Keratinocyte (primary cell): ENCODE data around the gene RERE. TPM values are rescaled to one million over a fixed set of nuclear protein-coding genes. Genes with fewer than 3 reads are reported as not detected.
A peak's percentile ranks its signal among the peaks of the same experiment; 100 is the strongest.
"Not testable (repeated sequence)": the region's sequence is repeated elsewhere in the genome, so short reads cannot be mapped to it uniquely, and the experiment has no call there.

ENCODE experiments used
- DNase-seq: peaks from one replicate; pipeline ENCODE4 v3.0.0-alpha.2; 2011; ENCODE audit warnings: low read depth, missing footprints, low spot score
- FAIRE-seq: peaks from 2 replicates; lab custom pipeline; 2011; peaks lifted over from hg19 to GRCh38; lab: Jason Lieb, UNC
- H2AFZ ChIP-seq: 2 replicates; pipeline ENCODE4 v1.6.0; 2012; ENCODE audit warnings: low read length, control low read depth, inconsistent platforms; ENCODE audit not compliant: control insufficient read depth
- H3K27ac ChIP-seq: 2 replicates; pipeline ENCODE4 v1.5.1; 2011; ENCODE audit warnings: low read length; ENCODE audit not compliant: control insufficient read depth, insufficient read depth
- H3K27me3 ChIP-seq: 3 replicates; pipeline ENCODE4 v1.6.0; 2011; ENCODE audit warnings: low read length; ENCODE audit not compliant: control insufficient read depth, insufficient read depth; ENCODE audit errors: extremely low read depth
- H3K36me3 ChIP-seq, 2 experiments: 2 replicates in 1 of 2; 3 replicates in 1 of 2; pipeline ENCODE4 v1.5.1; 2011; ENCODE audit warnings: low read length in 2 of 2, mild to moderate bottlenecking in 1 of 2; ENCODE audit not compliant: control insufficient read depth in 2 of 2, insufficient read depth in 2 of 2; ENCODE audit errors: extremely low read depth in 1 of 2
- H3K4me1 ChIP-seq: 3 replicates; pipeline ENCODE4 v1.5.1; 2011; ENCODE audit warnings: low read length; ENCODE audit not compliant: control insufficient read depth, insufficient read depth; ENCODE audit errors: extremely low read depth
- H3K4me2 ChIP-seq: 3 replicates; pipeline ENCODE4 v1.6.0; 2011; ENCODE audit warnings: low read depth, low read length; ENCODE audit not compliant: control insufficient read depth, insufficient read depth; ENCODE audit errors: extremely low read depth
- H3K4me3 ChIP-seq, 3 experiments: fragments of 200-600 bp in 1 of 3; sonication (generic) in 1 of 3; 2 replicates in 2 of 3; 3 replicates in 1 of 3; pipeline ENCODE4 v1.5.1; 2011 to 2016; ENCODE audit warnings: low read length in 3 of 3, mild to moderate bottlenecking in 3 of 3, control low read depth in 2 of 3, inconsistent platforms in 1 of 3, low read depth in 1 of 3, mixed read lengths in 1 of 3, mixed run types in 1 of 3, moderate library complexity in 1 of 3; ENCODE audit not compliant: control insufficient read depth in 2 of 3, insufficient read depth in 2 of 3; ENCODE audit errors: extremely low read depth in 1 of 3
- H3K79me2 ChIP-seq: 2 replicates; pipeline ENCODE4 v1.6.0; 2012; ENCODE audit warnings: low read length; ENCODE audit not compliant: control insufficient read depth, insufficient read depth
- H3K9ac ChIP-seq: 3 replicates; pipeline ENCODE4 v1.6.0; 2011; ENCODE audit warnings: low read length; ENCODE audit not compliant: control insufficient read depth, insufficient read depth; ENCODE audit errors: extremely low read depth
- H3K9me1 ChIP-seq: 3 replicates; pipeline ENCODE4 v1.6.0; 2011; ENCODE audit warnings: low read length; ENCODE audit not compliant: control insufficient read depth, insufficient read depth; ENCODE audit errors: extremely low read depth
- H3K9me3 ChIP-seq: 2 replicates; pipeline ENCODE4 v1.5.1; 2012; ENCODE audit warnings: low read depth, low read length; ENCODE audit not compliant: control insufficient read depth
- H4K20me1 ChIP-seq: 3 replicates; pipeline ENCODE4 v1.6.0; 2011; ENCODE audit warnings: low read length; ENCODE audit not compliant: control insufficient read depth, insufficient read depth; ENCODE audit errors: extremely low read depth
- CTCF ChIP-seq, 3 experiments: IDR thresholded peaks in 1 of 3; conservative IDR thresholded peaks in 1 of 3; optimal IDR thresholded peaks in 1 of 3; 2 replicates in 2 of 3; 3 replicates in 1 of 3; pipeline versions ENCODE3 to v1.5.1; 2011; ENCODE audit warnings: low read length in 3 of 3, mild to moderate bottlenecking in 3 of 3, moderate library complexity in 2 of 3, control low read depth in 1 of 3, inconsistent platforms in 1 of 3; ENCODE audit not compliant: insufficient read depth in 2 of 3; ENCODE audit errors: extremely low read depth in 1 of 3
- EZH2 ChIP-seq: IDR thresholded peaks from one replicate; pipeline ENCODE4 v1.6.1; 2012; ENCODE audit warnings: inconsistent platforms, mild to moderate bottlenecking, low read length, moderate library complexity
- dilution Hi-C: fragments of 300-500 bp; cut with MboI; formaldehyde crosslinking; loops from one replicate; pipeline ENCODE4 v1.7.0; 2020; ENCODE audit warnings: low sequenced_read_pairs; ENCODE audit not compliant: extremely low pct_ligation_motif_present
- polyA plus RNA-seq, 5 experiments: library from polyadenylated mRNA; depleted of rRNA in 3 of 5; stranded (reverse) in 3 of 5; stranded (forward) in 1 of 5; unstranded in 1 of 5; fragments of >200 nt; gene quantifications; 1 replicate in 1 of 5; 2 replicates in 3 of 5; 3 replicates in 1 of 5; pipeline versions ENCODE4 v1.2.1 to v1.2.3, GENCODE V29; 2011 to 2012; ENCODE audit warnings: missing spikeins in 2 of 5, low read depth in 1 of 5, low replicate concordance in 1 of 5

Gene RERE
- polyA plus RNA-seq, 1 donor (not counting 4 experiments of a cell fraction or from before 2014, with no cell fraction given), result 3.8 TPM

- dilution Hi-C loops, H3K4me1 ChIP-seq, H3K79me2 ChIP-seq, H2AFZ ChIP-seq, H3K27me3 ChIP-seq, H3K4me2 ChIP-seq, H3K9me3 ChIP-seq, H3K9ac ChIP-seq, H3K9me1 ChIP-seq, H3K4me3 ChIP-seq, DNase-seq, H3K36me3 ChIP-seq, H4K20me1 ChIP-seq, H3K27ac ChIP-seq: not testable (repeated sequence)
- FAIRE-seq, result peak; percentile 17
Measured at GRCh38 chr1:8611634-8612515, 205.6 kb downstream of the RERE start.

- FAIRE-seq, result no peak
Measured at GRCh38 chr1:8607906-8608305, 209.5 kb downstream of the RERE start.

More at GRCh38 chr1:8607906-8608305, 209.5 kb downstream of the RERE start:
- dilution Hi-C loops, result no loop called here
- Histone ChIP-seq H3K27ac (no peak overlapping the region), H4K20me1 (no peaks in the 10 kb centered on the region), H3K36me3 (no peaks in the 10 kb centered on the region), H3K9me1 (no peaks in the 10 kb centered on the region), H3K4me1 (no peaks in the 10 kb centered on the region), H2AFZ (no peak overlapping the region), H3K9me3 (no peaks in the 10 kb centered on the region), H3K9ac (no peak overlapping the region), H3K4me3 (no peak overlapping the region), H3K27me3 (no peaks in the 10 kb centered on the region), H3K4me2 (no peak overlapping the region), H3K79me2 (no peaks in the 10 kb centered on the region)
- TF ChIP-seq EZH2, result no peak
- no peak for TF ChIP-seq CTCF (optimal IDR thresholded peaks at IDR 0.05 in 1 of 3, IDR thresholded peaks at IDR 0.05 in 1 of 3, conservative IDR thresholded peaks at IDR 0.05 in 1 of 3; ENCODE audit: extremely low read depth in 1 of 3, insufficient read depth in 2 of 3, low read length in 3 of 3)
- DNase-seq, result no peak
